Progenitor cell of endocrine pancreas (in vitro differentiated cells): ENCODE measurements around the gene ITGA8. TPM values are rescaled to one million over a fixed set of nuclear protein-coding genes. Genes with fewer than 3 reads are reported as not detected.

Source experiments
- DNase-seq: peaks from one replicate; pipeline ENCODE4 v3.0.0; 2021; ENCODE audit warnings: low spot score; ENCODE audit not compliant: unreplicated experiment
- H3K27ac Mint-ChIP-seq: 2 replicates; pipeline ENCODE4 v1.8.0; 2021; ENCODE audit warnings: mild to moderate bottlenecking, moderate library complexity, mixed read lengths
- H3K27me3 Mint-ChIP-seq: 2 replicates; pipeline ENCODE4 v1.8.0; 2021; ENCODE audit warnings: mixed read lengths
- H3K36me3 Mint-ChIP-seq: 2 replicates; pipeline ENCODE4 v1.8.0; 2022; ENCODE audit warnings: mixed read lengths; ENCODE audit not compliant: insufficient read depth
- H3K4me1 Mint-ChIP-seq: 2 replicates; pipeline ENCODE4 v1.8.0; 2021; ENCODE audit warnings: low read depth, mixed read lengths
- H3K4me3 Mint-ChIP-seq: 2 replicates; pipeline ENCODE4 v1.8.0; 2021; ENCODE audit warnings: low read depth, mild to moderate bottlenecking, moderate library complexity, mixed read lengths
- H3K9me3 Mint-ChIP-seq: 2 replicates; pipeline ENCODE4 v1.8.0; 2021; ENCODE audit warnings: low read depth, mixed read lengths
- total RNA-seq: library from RNA; stranded (reverse); gene quantifications from 2 replicates; pipeline ENCODE4 v1.2.1, GENCODE V29; 2021
- TF ChIP-seq, protein P1 (sequence below): fragments of 200-600 bp; sonication (generic); IDR thresholded peaks from one replicate; pipeline ENCODE4 v1.5.0; 2021; ENCODE audit warnings: antibody characterized with exemption, mild to moderate bottlenecking; ENCODE audit not compliant: unreplicated experiment

The ITGA8 gene
- total RNA-seq, 1 donor from 2014 or later = not detected

GRCh38 chr10:15695852-15696251, 23.9 kb downstream of the ITGA8 start:
- TF ChIP-seq, protein P1, sequence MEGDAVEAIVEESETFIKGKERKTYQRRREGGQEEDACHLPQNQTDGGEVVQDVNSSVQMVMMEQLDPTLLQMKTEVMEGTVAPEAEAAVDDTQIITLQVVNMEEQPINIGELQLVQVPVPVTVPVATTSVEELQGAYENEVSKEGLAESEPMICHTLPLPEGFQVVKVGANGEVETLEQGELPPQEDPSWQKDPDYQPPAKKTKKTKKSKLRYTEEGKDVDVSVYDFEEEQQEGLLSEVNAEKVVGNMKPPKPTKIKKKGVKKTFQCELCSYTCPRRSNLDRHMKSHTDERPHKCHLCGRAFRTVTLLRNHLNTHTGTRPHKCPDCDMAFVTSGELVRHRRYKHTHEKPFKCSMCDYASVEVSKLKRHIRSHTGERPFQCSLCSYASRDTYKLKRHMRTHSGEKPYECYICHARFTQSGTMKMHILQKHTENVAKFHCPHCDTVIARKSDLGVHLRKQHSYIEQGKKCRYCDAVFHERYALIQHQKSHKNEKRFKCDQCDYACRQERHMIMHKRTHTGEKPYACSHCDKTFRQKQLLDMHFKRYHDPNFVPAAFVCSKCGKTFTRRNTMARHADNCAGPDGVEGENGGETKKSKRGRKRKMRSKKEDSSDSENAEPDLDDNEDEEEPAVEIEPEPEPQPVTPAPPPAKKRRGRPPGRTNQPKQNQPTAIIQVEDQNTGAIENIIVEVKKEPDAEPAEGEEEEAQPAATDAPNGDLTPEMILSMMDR = no peak
- H3K4me1 Mint-ChIP-seq = no peaks in the 10 kb centered on the region
- peaks cover 3% of the 10 kb centered on the region for H3K9me3 Mint-ChIP-seq
- H3K27me3 Mint-ChIP-seq = peaks cover 20% of the 10 kb centered on the region
- H3K27ac Mint-ChIP-seq = no peak overlapping the region
- no peaks in the 10 kb centered on the region for H3K36me3 Mint-ChIP-seq
- no peak overlapping the region for H3K4me3 Mint-ChIP-seq
- no peak for DNase-seq

DNA sequence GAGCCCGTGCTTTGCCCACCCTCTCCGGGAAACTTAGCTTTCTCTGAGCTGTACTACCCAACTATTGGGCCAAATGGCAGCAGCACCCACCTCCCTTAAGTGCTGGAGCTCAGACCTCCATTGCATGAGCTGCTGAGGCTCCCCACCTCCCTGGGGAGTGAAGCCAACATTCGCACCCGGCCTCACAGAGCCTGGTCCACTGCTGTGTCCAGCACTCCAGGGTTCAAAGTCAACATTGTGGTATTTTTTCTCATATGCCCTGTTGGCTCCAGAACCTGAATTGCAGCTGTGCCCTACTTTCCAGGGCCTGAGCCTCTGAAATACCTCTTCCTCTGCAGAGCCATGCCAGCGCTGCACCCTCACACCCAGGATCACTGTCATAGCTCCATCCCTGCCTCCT, 29.7 kb downstream of the ITGA8 start:
- no peaks in the 10 kb centered on the region for H3K4me1 Mint-ChIP-seq
- H3K36me3 Mint-ChIP-seq = peaks cover 1% of the 10 kb centered on the region
- no peak overlapping the region for H3K27ac Mint-ChIP-seq
- DNase-seq = no peak
- H3K27me3 Mint-ChIP-seq = peaks cover 5% of the 10 kb centered on the region
- no peak overlapping the region for H3K4me3 Mint-ChIP-seq
- H3K9me3 Mint-ChIP-seq = peaks cover 4% of the 10 kb centered on the region
- TF ChIP-seq, protein P1 = no peak

DNA sequence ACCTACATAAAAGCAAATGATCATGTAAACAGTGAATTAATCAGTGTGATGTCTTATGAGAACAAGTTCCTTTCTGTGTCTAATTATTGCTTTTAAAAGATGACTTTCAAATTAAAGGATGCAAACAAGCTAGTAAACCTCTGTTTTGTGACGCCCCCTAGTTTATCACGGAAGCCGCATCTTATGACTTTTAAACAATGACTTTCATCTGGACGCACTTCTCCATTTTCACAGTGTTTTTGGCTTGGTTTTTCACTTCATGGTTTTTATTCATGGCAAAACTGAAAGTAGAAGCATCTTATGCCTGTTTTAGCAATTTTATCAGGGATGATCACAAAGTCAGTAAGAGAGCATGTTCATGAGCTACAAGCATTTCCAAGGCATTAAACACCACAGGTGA, 35.0 kb downstream of the ITGA8 start:
- Mint-ChIP-seq H3K36me3 (peaks cover 1% of the 10 kb centered on the region), H3K4me3 (no peak overlapping the region), H3K27ac (no peak overlapping the region), H3K9me3 (peaks cover 4% of the 10 kb centered on the region), H3K4me1 (no peaks in the 10 kb centered on the region), H3K27me3 (peaks cover 5% of the 10 kb centered on the region)
- TF ChIP-seq, protein P1 = no peak
- DNase-seq = no peak

DNA sequence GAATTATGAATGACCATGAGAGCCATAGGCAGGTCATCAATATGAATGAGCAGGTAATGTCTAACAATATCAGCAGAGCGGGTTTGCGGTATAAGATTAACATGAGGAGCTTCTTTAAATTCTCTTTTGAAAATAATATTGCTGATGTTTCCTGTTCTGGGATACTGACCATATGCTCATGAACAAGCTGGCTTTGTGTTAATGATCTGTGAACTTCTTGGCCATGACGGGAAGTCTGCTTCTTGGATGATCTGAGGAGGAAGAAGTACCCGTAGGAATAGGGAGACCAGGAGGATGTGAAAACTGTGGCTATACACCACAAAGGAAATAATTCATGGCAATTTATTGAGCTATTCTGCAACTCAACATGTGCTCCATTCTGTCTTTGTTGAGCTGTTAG, 38.6 kb downstream of the ITGA8 start:
- TF ChIP-seq, protein P1 = no peak
- no peak for DNase-seq
- H3K27me3 Mint-ChIP-seq = peaks cover 3% of the 10 kb centered on the region
- no peaks in the 10 kb centered on the region for H3K9me3 Mint-ChIP-seq
- no peaks in the 10 kb centered on the region for H3K4me1 Mint-ChIP-seq
- no peak overlapping the region for H3K4me3 Mint-ChIP-seq
- no peak overlapping the region for H3K27ac Mint-ChIP-seq
- H3K36me3 Mint-ChIP-seq = no peaks in the 10 kb centered on the region

- TF ChIP-seq, protein P1 = no peak
- H3K36me3 Mint-ChIP-seq = no peaks in the 10 kb centered on the region
- no peak overlapping the region for H3K4me3 Mint-ChIP-seq
- no peaks in the 10 kb centered on the region for H3K4me1 Mint-ChIP-seq
- H3K9me3 Mint-ChIP-seq = no peaks in the 10 kb centered on the region
- peaks cover 5% of the 10 kb centered on the region for H3K27me3 Mint-ChIP-seq
- H3K27ac Mint-ChIP-seq = no peak overlapping the region
- DNase-seq = no peak
Measured at GRCh38 chr10:15678851-15679250, 40.9 kb downstream of the ITGA8 start.

- H3K4me3 Mint-ChIP-seq = no peak overlapping the region
- no peaks in the 10 kb centered on the region for H3K4me1 Mint-ChIP-seq
- no peaks in the 10 kb centered on the region for H3K36me3 Mint-ChIP-seq
- H3K27me3 Mint-ChIP-seq = peaks cover 2% of the 10 kb centered on the region
- H3K27ac Mint-ChIP-seq = no peak overlapping the region
- no peak for DNase-seq
- TF ChIP-seq, protein P1 = no peak
- no peaks in the 10 kb centered on the region for H3K9me3 Mint-ChIP-seq
Measured at GRCh38 chr10:15672469-15672868, 47.3 kb downstream of the ITGA8 start.
